Colonic mucosa (tissue), 4 donors: ENCODE results near the gene CCNI2. TPM values are rescaled to one million over a fixed set of nuclear protein-coding genes. Genes with fewer than 3 reads are reported as not detected.

ENCODE experiments used
- DNase-seq: peaks from one replicate; pipeline ENCODE4 v3.0.0-alpha.2; 2020
- H3K27ac ChIP-seq: fragments of 200-600 bp; one replicate; pipeline ENCODE4 v1.8.0; 2021
- H3K27me3 ChIP-seq: fragments of 200-600 bp; one replicate; pipeline ENCODE4 v1.8.0; 2021
- H3K36me3 ChIP-seq: fragments of 200-600 bp; one replicate; pipeline ENCODE4 v1.8.0; 2021
- H3K4me1 ChIP-seq: fragments of 200-600 bp; one replicate; pipeline ENCODE4 v1.8.0; 2021; ENCODE audit warnings: mild to moderate bottlenecking
- H3K4me3 ChIP-seq: fragments of 200-600 bp; one replicate; pipeline ENCODE4 v1.8.0; 2021
- H3K9ac ChIP-seq, 2 donors: one replicate each; pipeline ENCODE4 v1.7.0; 2013; ENCODE audit warnings: control low read depth in 2 of 2, low read depth in 2 of 2, low read length in 2 of 2
- H3K9me3 ChIP-seq: fragments of 200-600 bp; one replicate; pipeline ENCODE4 v1.8.0; 2021
- CTCF ChIP-seq: fragments of 200-600 bp; IDR thresholded peaks from one replicate; pipeline ENCODE4 v1.8.0; 2022; ENCODE audit warnings: antibody characterized with exemption, mild to moderate bottlenecking
- intact Hi-C: fragments of 100-400 bp; cut with DNase I; formaldehyde crosslinking; loops from one replicate; pipeline ENCODE4 v1.14.1; 2022
- total RNA-seq, 2 donors: library from RNA; stranded (reverse); fragmentation: NEBNext Ultra II Directional in 1 of 2; extraction: Animal tissue kit (Norgen Biotek cat#: 25700) in 1 of 2; gene quantifications; one replicate each; pipeline ENCODE4 v1.2.1, GENCODE V29; 2021
- donor health status: healthy.
- donor health status: DM: no; HTN: no; CAD: no.
- donor health status: DM: no; HTN: no; CAD: no.

CCNI2 gene
- 10 to 100 TPM in 1 of 2 donors, 1 to 10 TPM in 1; 7.1 to 22.9 TPM for total RNA-seq

GRCh38 chr5:132746954-132747615, at the start of gene CCNI2:
Gene CCNI2 (plus strand): TSS chr5:132747426. CDS start chr5:132747496, 70 bp downstream.
- peak within 1 kb of the TSS; percentile 59 to 64 for H3K9ac ChIP-seq
- no peaks in the 10 kb centered on the region for H3K4me1 ChIP-seq
- H3K27me3 ChIP-seq = no peaks in the 10 kb centered on the region
- TF ChIP-seq CTCF = no peak
- peak within 1 kb of the TSS; percentile 42 for H3K27ac ChIP-seq
- H3K36me3 ChIP-seq = no peaks in the 10 kb centered on the region
- intact Hi-C loops = no loop called here
- peak; percentile 80 for DNase-seq
- H3K9me3 ChIP-seq = no peaks in the 10 kb centered on the region
- H3K4me3 ChIP-seq = peak within 1 kb of the TSS; percentile 69

GRCh38 chr5:132704875-132705274, 42.4 kb upstream of the CCNI2 start:
- no peaks in the 10 kb centered on the region for H3K27me3 ChIP-seq
- no peak overlapping the region for H3K9ac ChIP-seq
- no peak for TF ChIP-seq CTCF
- no peaks in the 10 kb centered on the region for H3K4me1 ChIP-seq
- H3K4me3 ChIP-seq = no peak overlapping the region
- intact Hi-C loops = no loop called here
- no peak overlapping the region for H3K27ac ChIP-seq
- H3K9me3 ChIP-seq = no peaks in the 10 kb centered on the region
- DNase-seq = no peak
- H3K36me3 ChIP-seq = no peaks in the 10 kb centered on the region

- DNase-seq = no peak
- Histone ChIP-seq H3K4me3 (no peak overlapping the region), H3K9ac (no peak overlapping the region), H3K36me3 (no peaks in the 10 kb centered on the region), H3K9me3 (no peaks in the 10 kb centered on the region), H3K27ac (no peak overlapping the region), H3K27me3 (no peaks in the 10 kb centered on the region), H3K4me1 (no peaks in the 10 kb centered on the region)
- TF ChIP-seq CTCF = no peak
- intact Hi-C loops = no loop called here
Measured at GRCh38 chr5:132708645-132709044, 38.6 kb upstream of the CCNI2 start.

GRCh38 chr5:132714456-132715307, 32.5 kb upstream of the CCNI2 start:
- no peaks in the 10 kb centered on the region for H3K4me1 ChIP-seq
- H3K27ac ChIP-seq = no peak overlapping the region
- no peaks in the 10 kb centered on the region for H3K27me3 ChIP-seq
- TF ChIP-seq CTCF = peak; percentile 40
- no peak overlapping the region for H3K9ac ChIP-seq
- no peaks in the 10 kb centered on the region for H3K36me3 ChIP-seq
- no peak overlapping the region for H3K4me3 ChIP-seq
- no peak for DNase-seq
- intact Hi-C loops = loop anchor here (10.0 kb wide), 1 partner anchor 330 kb away; no protein-coding TSS in a partner anchor
- H3K9me3 ChIP-seq = no peaks in the 10 kb centered on the region

GRCh38 chr5:132718544-132719312, 28.5 kb upstream of the CCNI2 start:
- no peaks in the 10 kb centered on the region for H3K9me3 ChIP-seq
- intact Hi-C loops = loop anchor here (10.0 kb wide), 1 partner anchor 334 kb away; no protein-coding TSS in a partner anchor
- no peak overlapping the region for H3K9ac ChIP-seq
- no peak overlapping the region for H3K4me3 ChIP-seq
- H3K36me3 ChIP-seq = no peaks in the 10 kb centered on the region
- no peak for TF ChIP-seq CTCF
- no peaks in the 10 kb centered on the region for H3K27me3 ChIP-seq
- H3K27ac ChIP-seq = no peak overlapping the region
- no peaks in the 10 kb centered on the region for H3K4me1 ChIP-seq
- DNase-seq = no peak
